Measurements from ENCODE around the gene ARHGEF28.

Gene ARHGEF28

DNA sequence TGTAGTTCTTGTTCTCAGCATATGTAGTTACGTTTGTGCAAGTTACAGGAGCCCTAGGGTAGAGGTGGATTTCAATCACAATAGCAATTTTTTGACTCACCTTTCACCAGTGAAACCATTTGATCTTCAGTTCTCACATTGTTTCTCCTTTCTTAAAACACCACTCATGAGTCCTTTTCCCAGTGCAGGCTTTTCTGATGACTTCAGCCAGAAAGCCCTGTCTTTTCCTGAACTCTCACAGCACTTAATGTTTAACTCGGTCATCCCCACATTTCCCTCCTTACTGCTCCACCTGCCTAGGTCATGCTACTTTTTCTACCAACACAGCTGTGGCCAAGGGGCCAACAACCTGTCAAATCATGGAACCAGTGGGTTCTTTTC, 37.9 kb downstream of the ARHGEF28 start:
- TF ChIP-seq POLR2AphosphoS5 (IDR thresholded peaks at IDR 0.05; ENCODE audit: low read depth, low read length) (no peak), POLR2A (IDR thresholded peaks at IDR 0.05; ENCODE audit: low read depth, low read length) (no peak), TAF1 (IDR thresholded peaks at IDR 0.05; ENCODE audit: borderline replicate concordance, low read depth, low read length) (no peak)
- FAIRE-seq (peak; percentile 81), DNase-seq (ENCODE audit: insufficient read length) (no peak)

- no peak for FAIRE-seq
- TF ChIP-seq POLR2A (IDR thresholded peaks at IDR 0.05; ENCODE audit: low read depth, low read length) (no peak), POLR2AphosphoS5 (IDR thresholded peaks at IDR 0.05; ENCODE audit: low read depth, low read length) (no peak), TAF1 (IDR thresholded peaks at IDR 0.05; ENCODE audit: borderline replicate concordance, low read depth, low read length) (no peak)
- no peak for DNase-seq (ENCODE audit: insufficient read length)
Measured at GRCh38 chr5:73664796-73665195, 38.8 kb downstream of the ARHGEF28 start.

DNA sequence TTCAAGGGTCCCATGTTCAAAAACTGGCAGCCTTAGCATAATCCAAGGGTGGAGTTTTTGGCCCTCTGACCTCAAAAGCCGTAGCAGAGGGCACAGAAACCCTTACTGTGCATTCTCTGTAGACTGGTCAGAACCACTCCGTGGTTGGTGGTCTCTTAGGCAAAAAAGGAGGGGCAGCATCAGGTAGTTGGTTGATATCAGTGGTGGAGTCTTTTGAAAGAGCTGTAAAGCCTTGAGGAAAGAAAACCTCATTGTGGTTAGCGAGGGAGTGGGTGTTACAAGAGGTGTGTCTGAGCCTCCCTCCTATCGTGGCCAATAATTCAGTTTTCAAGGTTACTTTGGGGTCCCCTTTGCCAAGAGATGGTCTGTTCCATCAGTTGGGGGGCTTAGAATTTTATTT, 40.9 kb downstream of the ARHGEF28 start:
- DNase-seq (ENCODE audit: insufficient read length) (no peak), FAIRE-seq (no peak)
- no peak for TF ChIP-seq POLR2AphosphoS5 (IDR thresholded peaks at IDR 0.05; ENCODE audit: low read depth, low read length)
- no peak for TF ChIP-seq POLR2A (IDR thresholded peaks at IDR 0.05; ENCODE audit: low read depth, low read length)
- no peak for TF ChIP-seq TAF1 (IDR thresholded peaks at IDR 0.05; ENCODE audit: borderline replicate concordance, low read depth, low read length)

DNA sequence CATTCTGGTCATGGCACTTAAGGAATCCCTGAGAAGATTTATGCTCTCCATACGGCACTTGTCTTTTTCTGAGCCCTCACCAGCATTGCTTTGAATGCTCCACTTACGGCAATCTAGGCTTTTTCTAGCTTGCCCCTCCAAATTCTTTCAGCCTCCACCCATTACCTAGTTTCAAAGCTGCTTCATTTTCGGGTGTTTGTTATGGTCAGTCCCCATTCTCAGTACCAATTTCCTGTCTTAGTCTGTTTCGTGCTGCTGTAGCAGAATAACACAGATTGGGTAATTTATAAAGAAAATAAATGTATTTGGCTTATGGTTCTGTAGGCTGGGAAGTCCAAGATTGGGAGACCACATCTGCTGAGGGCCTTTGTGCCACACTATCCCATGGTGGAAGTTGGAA, 42.0 kb downstream of the ARHGEF28 start:
- no peak for TF ChIP-seq TAF1 (IDR thresholded peaks at IDR 0.05; ENCODE audit: borderline replicate concordance, low read depth, low read length)
- TF ChIP-seq POLR2A (IDR thresholded peaks at IDR 0.05; ENCODE audit: low read depth, low read length): no peak
- no peak for TF ChIP-seq POLR2AphosphoS5 (IDR thresholded peaks at IDR 0.05; ENCODE audit: low read depth, low read length)
- no peak for DNase-seq (ENCODE audit: insufficient read length)
- peak; percentile 42 for FAIRE-seq

DNA sequence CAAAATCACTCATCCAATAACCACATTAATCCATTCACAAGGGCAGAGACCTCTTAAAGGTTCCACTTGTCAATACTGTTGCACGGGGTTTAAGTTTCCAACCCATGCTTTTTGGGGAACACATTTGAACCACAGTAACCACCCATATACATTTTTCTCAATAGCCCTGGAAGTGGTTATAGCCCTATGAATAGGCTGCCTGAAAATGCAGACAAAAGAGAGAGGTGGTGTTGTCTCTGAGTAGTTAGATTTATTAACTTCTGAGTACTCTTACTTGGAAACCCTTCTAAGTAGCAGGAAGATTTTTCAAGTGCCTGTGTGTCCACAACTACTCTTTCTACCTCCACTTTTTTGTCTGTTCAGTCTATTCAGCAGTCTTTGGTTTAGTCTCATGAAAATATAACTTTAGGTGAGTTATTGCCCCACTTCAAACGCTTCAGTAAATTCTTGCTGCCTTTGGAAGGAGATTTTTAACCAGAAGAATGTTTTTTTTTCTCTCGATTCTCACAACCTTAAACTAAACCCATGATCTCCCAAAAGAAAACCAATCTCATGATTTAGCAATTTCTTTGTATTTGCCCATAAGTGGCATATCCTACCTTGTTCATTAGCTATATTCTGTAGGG, 42.6 kb downstream of the ARHGEF28 start:
- FAIRE-seq (peak; percentile 46), DNase-seq (ENCODE audit: insufficient read length) (no peak)
- TF ChIP-seq POLR2AphosphoS5 (IDR thresholded peaks at IDR 0.05; ENCODE audit: low read depth, low read length) (no peak), POLR2A (IDR thresholded peaks at IDR 0.05; ENCODE audit: low read depth, low read length) (no peak), TAF1 (IDR thresholded peaks at IDR 0.05; ENCODE audit: borderline replicate concordance, low read depth, low read length) (no peak)

GRCh38 chr5:73670731-73671130, 44.7 kb downstream of the ARHGEF28 start:
- no peak for DNase-seq (ENCODE audit: insufficient read length)
- TF ChIP-seq TAF1 (IDR thresholded peaks at IDR 0.05; ENCODE audit: borderline replicate concordance, low read depth, low read length) (no peak), POLR2A (IDR thresholded peaks at IDR 0.05; ENCODE audit: low read depth, low read length) (no peak), POLR2AphosphoS5 (IDR thresholded peaks at IDR 0.05; ENCODE audit: low read depth, low read length) (no peak)
- no peak for FAIRE-seq

- FAIRE-seq (no peak), DNase-seq (ENCODE audit: insufficient read length) (no peak)
- TF ChIP-seq POLR2A (IDR thresholded peaks at IDR 0.05; ENCODE audit: low read depth, low read length): no peak
- TF ChIP-seq POLR2AphosphoS5 (IDR thresholded peaks at IDR 0.05; ENCODE audit: low read depth, low read length): no peak
- TF ChIP-seq TAF1 (IDR thresholded peaks at IDR 0.05; ENCODE audit: borderline replicate concordance, low read depth, low read length): no peak
Measured at GRCh38 chr5:73672132-73672531, 46.1 kb downstream of the ARHGEF28 start.

- FAIRE-seq: no peak
- DNase-seq (ENCODE audit: insufficient read length): no peak
- TF ChIP-seq TAF1 (IDR thresholded peaks at IDR 0.05; ENCODE audit: borderline replicate concordance, low read depth, low read length) (no peak), POLR2AphosphoS5 (IDR thresholded peaks at IDR 0.05; ENCODE audit: low read depth, low read length) (no peak), POLR2A (IDR thresholded peaks at IDR 0.05; ENCODE audit: low read depth, low read length) (no peak)
Measured at GRCh38 chr5:73673161-73673591, 47.2 kb downstream of the ARHGEF28 start.

DNA sequence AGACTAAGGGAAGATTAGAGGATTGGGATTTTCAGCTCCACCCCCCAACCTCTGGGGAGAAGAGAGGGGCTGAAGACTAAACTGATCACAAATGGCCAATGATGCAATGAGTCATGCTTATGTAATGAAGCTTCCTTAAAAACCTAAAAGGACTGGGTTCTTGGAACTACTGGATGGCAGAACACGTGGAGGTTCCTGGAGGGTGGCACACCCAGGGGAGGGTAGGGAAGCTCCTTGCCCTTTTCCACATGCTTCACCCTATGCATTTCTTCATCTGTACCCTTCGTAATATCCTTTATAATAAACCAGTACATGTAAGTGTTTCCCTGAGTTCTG, 48.6 kb downstream of the ARHGEF28 start:
- TF ChIP-seq TAF1 (IDR thresholded peaks at IDR 0.05; ENCODE audit: borderline replicate concordance, low read depth, low read length) (no peak), POLR2A (IDR thresholded peaks at IDR 0.05; ENCODE audit: low read depth, low read length) (no peak), POLR2AphosphoS5 (IDR thresholded peaks at IDR 0.05; ENCODE audit: low read depth, low read length) (no peak)
- no peak for FAIRE-seq
- no peak for DNase-seq (ENCODE audit: insufficient read length)

- TF ChIP-seq POLR2AphosphoS5 (IDR thresholded peaks at IDR 0.05; ENCODE audit: low read depth, low read length) (no peak), TAF1 (IDR thresholded peaks at IDR 0.05; ENCODE audit: borderline replicate concordance, low read depth, low read length) (no peak), POLR2A (IDR thresholded peaks at IDR 0.05; ENCODE audit: low read depth, low read length) (no peak)
- no peak for DNase-seq (ENCODE audit: insufficient read length)
- no peak for FAIRE-seq
Measured at GRCh38 chr5:73678322-73678740, 52.3 kb downstream of the ARHGEF28 start.

GRCh38 chr5:73678807-73679206, 52.8 kb downstream of the ARHGEF28 start:
- no peak for DNase-seq (ENCODE audit: insufficient read length)
- TF ChIP-seq TAF1 (IDR thresholded peaks at IDR 0.05; ENCODE audit: borderline replicate concordance, low read depth, low read length) (no peak), POLR2AphosphoS5 (IDR thresholded peaks at IDR 0.05; ENCODE audit: low read depth, low read length) (no peak), POLR2A (IDR thresholded peaks at IDR 0.05; ENCODE audit: low read depth, low read length) (no peak)
- no peak for FAIRE-seq

- FAIRE-seq (no peak), DNase-seq (ENCODE audit: insufficient read length) (no peak)
- no peak for TF ChIP-seq POLR2A (IDR thresholded peaks at IDR 0.05; ENCODE audit: low read depth, low read length)
- no peak for TF ChIP-seq TAF1 (IDR thresholded peaks at IDR 0.05; ENCODE audit: borderline replicate concordance, low read depth, low read length)
- no peak for TF ChIP-seq POLR2AphosphoS5 (IDR thresholded peaks at IDR 0.05; ENCODE audit: low read depth, low read length)
Measured at GRCh38 chr5:73682176-73682575, 56.2 kb downstream of the ARHGEF28 start.
